Hematopoietic multipotent progenitor cell treated with erythropoietin and hydrocortisone succinate and interleukin-3 and kit ligand, for 17 days (in vitro differentiated cells): ENCODE results near the gene SPAAR.
"Not testable (repeated sequence)": the region's sequence is repeated elsewhere in the genome, so short reads cannot be mapped to it uniquely, and the experiment has no call there.

Experiments used
- DNase-seq: peaks from one replicate; pipeline ENCODE4 v3.0.0-alpha.2; 2015; ENCODE audit warnings: low spot score

Gene SPAAR

DNA sequence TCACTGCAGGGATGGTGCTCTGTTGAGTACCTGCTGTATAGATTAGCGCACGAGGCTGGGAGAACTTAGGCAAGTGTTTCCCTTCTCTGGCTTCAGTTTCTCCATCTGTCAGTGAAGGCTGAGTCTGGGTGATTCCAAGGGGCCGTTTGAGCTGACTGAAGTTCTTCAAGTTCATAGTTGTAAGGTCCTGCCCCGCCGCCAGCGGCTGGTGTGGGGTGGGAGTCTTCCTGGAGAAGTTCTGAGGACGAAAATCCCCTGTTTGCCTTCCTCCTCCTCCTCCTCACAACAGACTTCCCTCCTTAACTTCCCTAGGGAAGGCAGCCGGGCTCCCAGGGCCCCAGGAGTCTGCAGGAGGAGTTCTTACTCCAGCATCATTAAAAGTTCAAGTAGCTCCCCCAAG lies 5.0 kb upstream of the SPAAR start:
- DNase-seq, result no peak

DNA sequence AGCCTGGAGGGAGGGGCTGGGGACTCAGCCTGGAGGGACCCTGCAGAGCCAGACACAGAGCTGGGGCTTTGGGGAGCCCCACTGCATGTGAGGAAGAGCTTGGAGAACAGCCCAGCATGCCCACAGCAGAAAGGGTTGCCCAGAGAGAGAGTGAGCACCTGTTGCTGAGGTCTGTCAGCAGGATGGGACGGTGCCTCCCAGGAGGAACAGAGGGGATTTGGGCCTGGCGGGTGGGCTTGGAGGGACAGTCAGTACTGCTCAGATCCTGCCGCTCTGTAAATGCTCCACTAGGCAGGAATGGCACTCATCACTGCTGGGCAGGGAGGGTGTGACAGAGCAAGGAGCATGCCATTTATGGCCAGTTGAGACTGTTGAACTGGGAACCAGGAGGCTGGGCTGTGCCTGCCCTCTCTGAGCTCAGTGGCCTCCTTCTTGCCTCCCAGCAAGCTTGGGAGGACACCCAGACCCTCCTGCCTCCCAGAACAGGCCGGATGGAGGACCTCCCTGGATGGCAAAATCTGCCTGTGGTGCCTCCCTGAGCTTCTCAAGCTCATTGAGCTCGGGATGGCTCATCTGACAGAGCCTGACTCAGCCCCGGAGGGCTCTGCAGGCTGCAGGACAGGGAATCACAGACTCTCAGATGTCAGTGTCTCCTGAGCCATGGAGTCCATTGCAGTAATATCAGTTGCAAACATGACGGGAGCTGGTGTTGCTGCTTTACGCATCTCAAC lies 4.1 kb upstream of the SPAAR start:
- no peak for DNase-seq

DNA sequence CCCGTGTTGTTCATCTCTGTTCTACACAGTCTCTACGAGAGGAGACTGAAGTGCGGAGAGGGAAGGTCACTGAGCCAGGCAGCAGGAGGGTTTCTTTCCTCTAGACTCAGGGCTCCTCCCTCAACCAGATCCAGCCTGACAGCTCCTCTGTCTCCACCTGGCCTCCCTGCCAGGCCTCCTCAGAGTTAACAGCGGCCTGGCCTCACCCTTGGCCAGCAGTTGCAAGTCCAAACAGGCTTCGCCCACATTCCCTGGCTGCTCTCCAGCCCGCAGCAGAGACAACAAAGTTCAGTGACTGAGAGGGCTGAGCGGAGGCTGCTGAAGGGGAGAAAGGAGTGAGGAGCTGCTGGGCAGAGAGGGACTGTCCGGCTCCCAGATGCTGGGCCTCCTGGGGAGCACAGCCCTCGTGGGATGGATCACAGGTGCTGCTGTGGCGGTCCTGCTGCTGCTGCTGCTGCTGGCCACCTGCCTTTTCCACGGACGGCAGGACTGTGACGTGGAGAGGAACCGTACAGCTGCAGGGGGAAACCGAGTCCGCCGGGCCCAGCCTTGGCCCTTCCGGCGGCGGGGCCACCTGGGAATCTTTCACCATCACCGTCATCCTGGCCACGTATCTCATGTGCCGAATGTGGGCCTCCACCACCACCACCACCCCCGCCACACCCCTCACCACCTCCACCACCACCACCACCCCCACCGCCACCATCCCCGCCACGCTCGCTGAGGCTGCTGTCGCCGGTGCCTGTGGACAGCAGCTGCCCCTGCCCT lies 3.2 kb upstream of the SPAAR start, which contains the start of gene HRCT1:
Gene HRCT1 (plus strand): TSS at position 291 of the 768 bp plus-strand sequence. CDS start 86 bp downstream, at position 377.
- no peak for DNase-seq

DNA sequence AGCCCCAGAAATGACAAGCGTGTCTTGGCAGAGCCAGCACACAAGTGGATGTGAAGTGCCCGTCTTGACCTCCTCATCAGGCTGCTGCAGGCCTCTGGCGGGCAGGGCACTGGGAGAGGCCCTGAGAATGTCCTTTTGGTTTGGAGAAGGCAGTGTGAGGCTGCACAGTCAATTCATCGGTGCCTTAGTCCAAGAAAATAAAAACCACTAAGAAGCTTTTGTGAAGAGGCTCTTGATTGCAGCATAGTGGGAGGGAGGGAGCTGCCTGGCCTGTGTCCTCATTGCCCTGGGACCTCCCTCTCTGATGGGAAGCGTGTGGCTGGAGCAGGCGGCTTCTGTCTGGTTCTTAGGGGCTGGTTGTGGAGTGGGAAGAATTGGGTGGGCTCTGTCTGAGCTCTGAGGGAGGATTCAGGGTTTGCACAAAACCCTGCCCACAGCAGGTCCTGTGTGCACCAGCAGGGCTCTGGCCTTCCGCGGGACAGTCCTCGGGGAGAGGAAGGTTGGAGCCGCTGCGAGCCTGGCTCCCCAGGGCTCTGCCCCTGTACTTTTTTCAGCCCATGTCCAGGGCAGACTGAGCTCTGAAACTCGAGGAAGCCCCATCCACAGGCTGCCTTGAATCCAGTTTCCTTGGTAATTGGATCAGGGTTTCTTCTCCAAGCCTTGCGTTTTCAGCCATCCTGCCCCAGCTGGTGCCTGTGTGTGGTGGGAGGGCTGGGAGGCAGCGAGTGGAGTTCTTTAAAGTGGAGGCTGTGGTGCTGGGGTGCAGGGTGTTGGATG lies 2.2 kb upstream of the SPAAR start:
- DNase-seq, result no peak

DNA sequence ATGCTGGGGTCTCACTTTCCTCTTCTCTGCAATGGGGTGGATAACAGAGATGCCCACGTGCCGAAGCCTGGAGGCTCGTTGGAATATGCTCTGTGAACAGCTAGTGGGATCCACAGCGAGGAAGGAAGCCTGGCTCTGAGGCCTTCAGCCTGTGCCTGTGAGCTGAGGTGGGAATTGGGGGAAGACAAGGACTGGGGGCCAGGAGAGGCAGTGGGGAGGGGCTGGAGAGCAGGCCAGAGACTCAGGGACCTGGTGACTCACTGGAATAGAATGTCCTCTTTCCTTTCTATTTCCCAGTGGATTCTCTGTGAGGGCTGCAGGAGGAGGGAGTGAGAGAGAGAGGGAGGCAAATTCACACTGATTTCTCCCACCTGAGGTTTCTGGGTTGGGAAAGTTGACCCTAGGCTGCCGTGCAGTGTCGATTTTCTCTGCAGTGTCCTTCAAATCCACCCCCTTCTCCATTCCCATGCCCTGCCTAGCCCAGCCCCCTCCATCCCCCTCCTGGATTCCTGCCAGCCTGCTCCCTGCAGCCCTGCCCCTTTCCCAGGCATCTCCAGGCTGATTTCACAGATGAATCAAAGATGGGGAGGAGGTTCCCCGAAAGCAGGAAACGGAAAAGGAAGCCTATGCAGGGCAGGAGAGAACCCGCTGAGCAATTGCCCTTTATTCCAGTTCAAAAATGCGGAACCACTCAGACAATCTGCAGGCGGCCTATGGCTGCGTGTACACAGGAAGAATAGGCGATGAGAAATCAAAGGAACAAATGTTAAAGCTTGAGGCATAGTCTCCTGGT lies 1.4 kb upstream of the SPAAR start:
- no peak for DNase-seq

DNA sequence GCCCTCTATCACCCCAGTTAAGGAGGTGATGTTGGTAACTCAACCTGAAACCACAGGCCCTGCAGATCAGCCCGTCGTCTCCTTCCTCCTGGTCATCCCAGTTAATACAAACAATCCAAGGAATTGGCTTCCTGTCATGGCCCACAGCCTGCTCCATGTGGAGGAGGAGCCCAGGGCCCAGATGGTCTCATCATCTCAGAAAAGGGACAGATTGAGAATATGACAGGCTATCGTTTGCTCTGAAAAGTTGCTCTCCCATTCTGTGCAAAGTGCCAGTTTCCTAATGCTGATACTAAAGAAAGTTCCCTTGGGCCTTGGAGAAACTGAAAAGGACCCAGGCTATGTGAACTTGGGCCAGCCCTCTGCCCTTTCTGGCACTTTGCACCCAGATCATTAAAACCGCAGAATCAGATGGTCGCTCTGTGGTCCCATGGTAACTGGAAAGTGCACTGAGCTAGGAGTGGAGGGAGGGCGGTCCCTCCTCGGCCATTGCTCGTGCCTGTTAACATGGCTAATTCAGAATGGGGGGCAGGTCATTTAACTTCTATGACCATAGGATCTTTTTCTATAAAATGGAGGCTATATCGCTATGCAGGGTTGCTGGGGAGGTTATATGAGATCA lies 675 bp upstream of the SPAAR start:
- DNase-seq, result no peak

DNA sequence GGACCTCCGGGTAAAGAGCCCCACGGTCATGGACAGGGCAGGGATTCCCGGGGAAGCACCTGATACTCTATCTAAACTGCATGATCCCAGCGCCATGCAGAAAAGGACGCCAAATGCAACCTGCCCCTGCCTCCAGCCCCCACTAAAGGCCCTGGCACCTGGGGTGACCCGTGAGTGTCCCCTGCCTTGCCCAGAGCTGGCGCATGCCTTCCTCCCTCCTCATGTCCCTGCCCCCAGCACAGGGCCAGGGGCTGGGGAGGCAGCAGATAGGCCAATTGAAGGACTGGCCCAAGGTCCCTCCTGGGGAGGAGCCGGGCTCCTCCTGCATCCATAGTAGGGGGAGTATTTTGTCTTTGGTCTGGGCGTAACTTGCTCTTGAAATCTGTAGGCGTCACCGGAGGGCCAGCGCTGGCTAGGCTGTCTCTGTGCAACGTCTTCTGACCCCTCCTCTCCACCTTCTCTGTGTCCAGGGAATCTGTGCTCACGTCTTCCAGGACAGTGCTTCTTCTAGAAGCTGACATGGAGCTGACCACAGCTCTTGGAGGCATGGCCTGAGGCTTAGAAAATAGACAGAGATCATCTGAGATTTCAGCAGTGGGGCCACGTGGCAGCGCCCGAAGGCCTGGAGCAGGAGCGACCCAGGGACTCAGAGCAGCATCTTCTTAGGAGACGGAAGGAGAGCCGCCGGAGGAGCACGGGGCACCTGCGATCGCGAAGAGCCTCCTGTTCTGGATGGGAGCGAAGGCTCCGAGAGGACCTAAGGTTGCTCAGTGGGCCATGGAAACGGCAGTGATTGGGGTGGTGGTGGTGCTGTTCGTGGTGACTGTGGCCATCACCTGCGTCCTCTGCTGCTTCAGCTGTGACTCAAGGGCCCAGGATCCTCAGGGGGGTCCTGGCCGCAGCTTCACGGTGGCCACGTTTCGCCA lies 660 bp downstream of the SPAAR start:
- DNase-seq, result no peak

DNA sequence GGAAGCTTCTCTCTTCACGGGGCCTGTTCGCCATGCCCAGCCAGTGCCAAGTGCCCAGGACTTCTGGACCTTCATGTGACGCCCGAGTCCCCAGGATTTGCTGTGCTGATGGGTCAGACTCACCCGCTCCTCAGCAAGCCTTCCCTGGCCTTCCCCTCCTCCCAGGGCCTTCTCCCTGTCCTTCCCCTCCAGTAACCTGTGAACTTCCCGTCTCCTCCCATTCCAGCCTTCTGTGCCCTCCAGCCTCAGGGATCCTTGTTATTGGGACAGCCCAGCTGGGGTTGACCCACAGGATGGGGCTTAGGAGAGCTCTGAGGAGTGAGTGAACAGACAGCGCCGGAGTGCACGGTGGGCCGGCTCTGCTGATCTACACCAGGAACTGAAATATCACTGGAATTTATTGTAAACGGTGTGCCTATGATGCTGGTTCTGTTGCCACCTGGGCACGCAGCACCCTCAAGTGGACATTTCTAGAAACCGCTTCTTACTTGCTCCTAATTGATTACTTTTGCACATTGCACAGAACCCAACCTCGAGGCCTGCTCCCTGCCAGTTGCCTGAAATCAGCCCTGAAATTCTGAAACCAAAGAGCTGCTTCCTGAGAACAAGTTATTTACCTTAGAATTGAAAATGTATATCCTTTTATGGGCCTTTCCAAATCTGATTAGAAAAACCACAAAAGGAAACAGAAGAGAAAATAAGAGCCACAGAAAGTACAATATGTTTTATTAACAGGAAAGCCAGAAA lies 1.5 kb downstream of the SPAAR start:
- DNase-seq, result peak; percentile 12

DNA sequence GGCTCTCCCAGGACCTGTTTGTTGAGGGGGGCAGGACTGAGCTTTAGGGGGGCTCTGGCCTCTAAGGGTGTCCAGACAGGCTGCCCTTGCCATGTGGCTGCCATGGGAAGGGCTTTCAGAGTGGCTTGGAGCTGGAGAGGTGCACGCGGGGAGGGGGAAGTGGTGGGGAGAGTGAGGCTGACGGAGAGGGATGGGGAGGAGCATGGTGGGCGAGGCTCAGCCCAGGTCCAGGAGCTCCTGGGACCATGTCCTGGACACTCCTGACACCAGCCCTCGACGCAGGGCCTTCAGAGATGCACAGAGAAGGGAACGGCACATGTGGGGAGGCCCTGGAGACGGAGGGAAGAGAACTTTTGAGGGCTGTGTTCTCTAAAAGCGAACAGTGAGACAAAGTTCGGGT lies 2.4 kb downstream of the SPAAR start:
- no peak for DNase-seq

DNA sequence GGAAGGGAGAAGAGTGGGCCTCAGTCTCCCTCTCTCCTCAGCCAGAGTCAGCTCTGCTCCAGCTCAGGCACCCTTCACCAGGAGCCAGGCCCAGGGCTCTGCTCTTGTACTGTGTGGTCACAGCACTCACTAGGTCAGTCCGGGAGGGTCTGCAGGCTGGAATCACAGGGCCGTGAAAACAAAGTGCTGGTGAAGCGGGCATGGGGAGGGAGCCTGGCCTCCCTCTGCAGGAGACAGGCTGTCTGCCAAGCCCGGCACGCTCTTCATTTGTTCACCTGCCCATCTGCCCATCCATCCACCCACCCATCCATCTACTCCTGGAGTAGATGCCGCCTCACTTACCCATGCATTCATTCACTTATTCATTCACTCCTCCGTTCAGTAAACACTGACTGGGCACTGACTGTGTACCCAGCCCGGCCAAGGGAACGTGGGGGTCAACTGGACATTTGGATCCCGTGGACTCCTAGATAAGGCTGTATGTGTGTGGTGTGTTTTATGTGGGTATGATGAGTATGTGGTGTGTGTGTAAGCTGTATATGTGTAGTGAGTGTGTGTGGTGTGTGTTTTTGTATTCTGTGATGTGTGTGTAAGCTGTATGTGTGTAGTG lies 3.6 kb downstream of the SPAAR start:
- no peak for DNase-seq

DNA sequence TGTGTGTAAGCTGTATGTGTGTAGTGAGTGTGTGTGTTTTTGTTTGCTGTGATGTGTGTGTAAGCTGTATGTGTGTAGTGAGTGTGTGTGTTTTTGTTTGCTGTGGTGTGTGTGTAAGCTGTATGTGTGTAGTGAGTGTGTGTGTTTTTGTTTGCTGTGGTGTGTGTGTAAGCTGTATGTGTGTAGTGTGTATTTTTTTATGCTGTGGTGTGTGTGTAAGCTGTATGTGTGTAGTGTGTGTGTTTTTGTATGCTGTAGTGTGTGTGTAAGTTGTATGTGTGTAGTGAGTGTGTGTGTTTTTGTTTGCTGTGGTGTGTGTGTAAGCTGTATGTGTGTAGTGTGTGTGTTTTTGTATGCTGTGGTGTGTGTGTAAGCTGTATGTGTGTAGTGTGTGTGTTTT lies 4.1 kb downstream of the SPAAR start:
- DNase-seq, result not testable (repeated sequence)

DNA sequence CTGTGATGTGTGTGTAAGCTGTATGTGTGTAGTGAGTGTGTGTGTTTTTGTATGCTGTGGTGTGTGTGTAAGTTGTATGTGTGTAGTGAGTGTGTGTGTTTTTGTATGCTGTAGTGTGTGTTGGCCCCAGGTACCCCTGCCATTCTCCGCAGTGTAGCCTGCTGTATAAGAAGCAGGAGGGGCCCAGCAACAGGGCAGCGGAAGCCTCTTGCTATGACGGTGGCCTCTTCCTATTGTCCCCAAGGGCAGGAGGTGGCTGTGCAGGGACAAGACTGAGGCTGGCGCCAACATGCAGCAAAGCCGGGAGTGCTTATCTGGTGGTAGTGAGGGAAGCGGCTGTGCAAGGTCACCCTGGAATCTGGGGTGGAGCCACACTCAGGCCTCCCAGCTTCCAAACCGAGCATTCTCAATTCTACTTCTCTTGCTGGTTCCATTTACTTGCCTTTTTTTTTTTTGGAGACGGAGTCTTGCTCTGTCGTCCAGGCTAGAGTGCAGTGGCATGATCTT lies 5.1 kb downstream of the SPAAR start:
- DNase-seq, result no peak

DNA sequence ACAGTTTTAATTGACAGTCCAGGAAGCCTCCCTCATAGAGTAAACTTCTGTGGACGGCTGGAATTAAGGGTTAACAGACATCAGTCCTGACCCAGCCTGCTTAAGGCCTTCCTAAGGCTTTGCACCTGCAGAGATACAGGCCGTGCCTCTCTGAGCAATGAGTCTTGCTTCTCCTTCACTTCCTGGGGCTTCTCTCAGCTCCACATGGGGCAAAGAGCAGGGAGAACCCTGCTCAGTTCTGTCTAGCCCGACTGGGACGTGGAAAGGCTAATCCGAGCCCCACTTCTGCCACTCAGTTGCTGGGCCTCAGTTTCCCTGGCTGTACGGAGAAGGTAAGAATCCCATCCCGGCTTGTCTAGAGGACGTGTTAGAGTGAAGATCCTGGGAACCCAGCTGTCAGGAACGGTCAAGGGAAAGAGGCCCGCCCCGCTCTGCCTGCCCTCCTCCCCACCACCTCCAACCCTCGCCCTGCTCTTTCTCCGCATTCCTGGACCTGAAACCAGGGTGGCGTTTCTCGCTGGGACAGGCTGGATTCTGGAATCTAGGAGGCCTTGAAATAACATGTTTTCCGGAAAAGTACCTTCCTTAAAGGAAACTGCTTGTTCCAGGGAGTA lies 6.5 kb downstream of the SPAAR start:
- no peak for DNase-seq

DNA sequence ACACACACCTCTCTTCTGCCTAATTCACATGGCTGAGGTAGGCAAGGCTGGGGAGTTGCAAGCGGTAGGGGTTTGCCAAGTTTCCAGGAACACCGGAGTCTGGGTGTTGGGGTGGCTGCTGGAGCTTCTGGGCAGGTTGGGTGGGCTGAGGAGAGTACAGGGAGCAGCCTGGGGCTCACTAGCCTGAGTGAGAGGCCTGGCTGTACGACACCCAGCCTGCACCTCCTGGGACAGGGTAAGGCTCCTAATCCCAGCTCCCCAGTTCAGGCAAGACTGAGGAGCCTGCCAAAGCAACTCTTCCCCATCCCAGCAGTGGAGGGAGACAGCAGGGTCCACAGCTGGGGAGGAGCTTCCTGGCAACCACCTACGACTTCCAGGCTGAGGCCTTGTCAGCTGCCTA lies 8.0 kb downstream of the SPAAR start:
- no peak for DNase-seq

DNA sequence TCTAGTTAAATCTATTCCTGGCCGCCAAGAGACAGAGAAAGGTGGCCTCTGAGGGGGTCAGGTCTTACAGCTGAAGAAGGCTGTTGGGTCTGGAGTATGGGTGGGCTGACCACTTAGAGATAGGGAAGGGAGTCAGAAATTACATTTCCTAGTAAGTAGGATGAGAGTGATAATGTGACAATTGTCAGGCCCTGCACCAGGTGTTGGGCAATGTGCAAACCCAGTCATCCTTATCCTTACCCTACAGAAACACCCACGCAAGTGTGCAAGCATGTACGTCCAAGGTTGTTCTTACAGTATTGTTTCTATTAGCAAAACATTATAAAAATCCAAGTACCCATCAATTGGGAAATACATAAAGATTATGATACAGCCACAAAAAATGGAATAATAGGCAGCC lies 9.5 kb downstream of the SPAAR start:
- DNase-seq, result no peak

DNA sequence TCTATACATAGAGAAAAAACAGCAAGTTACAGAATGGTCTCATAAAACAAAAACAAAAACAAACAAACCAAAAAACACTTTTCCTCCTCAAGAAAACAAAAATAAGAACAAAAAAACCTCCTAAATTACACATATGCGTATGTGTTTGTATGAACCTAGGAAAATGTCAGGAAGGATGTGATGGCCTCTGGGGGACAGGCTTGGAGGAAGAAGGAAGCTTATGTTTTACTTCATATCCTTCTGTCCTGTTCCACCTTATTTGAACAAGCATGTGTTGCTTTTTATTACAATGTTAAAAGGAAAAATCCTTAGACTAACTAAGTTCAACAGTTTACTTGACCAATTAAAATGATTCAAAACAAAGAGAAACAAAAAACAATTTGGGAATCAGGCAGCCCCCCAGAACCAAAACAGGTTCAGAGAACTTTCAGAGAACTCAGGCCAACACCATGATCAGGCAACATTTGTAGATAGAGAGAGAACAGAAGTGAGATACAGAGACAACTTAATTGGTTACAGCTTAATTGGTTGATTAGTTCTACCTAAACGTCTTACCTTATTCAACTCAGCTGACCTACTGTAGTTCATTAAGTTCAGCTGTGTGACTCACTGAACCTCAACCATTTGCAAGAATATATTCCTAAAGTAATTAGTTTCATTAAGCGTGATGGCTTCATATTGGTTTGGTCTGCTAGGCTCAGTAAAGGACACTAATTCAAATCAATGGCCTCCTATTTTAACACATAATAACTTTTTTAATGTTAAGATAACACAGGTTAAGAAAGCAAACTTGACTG lies 10.1 kb downstream of the SPAAR start:
- no peak for DNase-seq

DNA sequence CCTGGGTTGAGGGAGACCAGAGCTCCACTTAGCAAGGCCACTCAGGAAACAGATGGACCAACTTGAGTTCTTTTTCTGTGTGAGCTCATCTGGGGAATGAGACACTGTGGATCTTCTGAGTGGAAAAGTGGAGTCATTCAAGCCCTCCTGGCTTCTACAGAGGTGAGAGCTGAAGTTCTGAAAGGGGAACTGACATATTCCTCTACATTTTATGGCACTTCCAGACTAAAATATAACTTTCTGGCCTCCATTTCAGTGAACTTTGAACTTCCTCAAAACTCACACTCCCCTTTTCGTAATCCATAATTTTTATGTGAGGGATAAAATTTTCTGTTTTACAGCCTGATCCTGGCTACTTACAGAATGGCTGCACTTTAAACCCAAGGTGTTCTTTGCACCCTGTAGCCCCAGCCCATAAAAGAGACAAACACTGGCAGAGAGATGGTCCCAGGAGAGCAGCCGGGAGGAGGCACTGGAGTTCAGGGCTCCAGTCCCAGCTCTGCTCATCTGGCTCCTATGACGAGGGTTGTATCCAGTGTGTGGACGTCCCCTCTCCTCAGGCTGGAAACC lies 10.8 kb downstream of the SPAAR start:
- DNase-seq, result no peak

DNA sequence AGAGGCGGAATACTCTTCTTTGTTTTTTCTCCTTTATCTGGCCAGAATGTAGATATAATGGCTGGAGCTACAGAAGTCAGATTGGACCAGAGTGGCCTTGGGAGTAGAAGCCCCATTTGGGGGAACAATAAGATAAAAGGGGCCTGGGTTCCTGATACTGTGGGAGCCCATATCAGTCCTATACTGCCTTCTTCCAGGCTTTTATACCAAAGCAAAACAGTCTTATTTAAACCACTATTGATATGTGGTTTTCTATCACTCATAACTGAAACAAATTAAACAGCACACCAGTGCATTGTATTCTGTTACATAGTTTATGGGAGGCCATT lies 14.3 kb downstream of the SPAAR start:
- no peak for DNase-seq
